ENCODE data around the gene LAX1.

LAX1 gene

DNA sequence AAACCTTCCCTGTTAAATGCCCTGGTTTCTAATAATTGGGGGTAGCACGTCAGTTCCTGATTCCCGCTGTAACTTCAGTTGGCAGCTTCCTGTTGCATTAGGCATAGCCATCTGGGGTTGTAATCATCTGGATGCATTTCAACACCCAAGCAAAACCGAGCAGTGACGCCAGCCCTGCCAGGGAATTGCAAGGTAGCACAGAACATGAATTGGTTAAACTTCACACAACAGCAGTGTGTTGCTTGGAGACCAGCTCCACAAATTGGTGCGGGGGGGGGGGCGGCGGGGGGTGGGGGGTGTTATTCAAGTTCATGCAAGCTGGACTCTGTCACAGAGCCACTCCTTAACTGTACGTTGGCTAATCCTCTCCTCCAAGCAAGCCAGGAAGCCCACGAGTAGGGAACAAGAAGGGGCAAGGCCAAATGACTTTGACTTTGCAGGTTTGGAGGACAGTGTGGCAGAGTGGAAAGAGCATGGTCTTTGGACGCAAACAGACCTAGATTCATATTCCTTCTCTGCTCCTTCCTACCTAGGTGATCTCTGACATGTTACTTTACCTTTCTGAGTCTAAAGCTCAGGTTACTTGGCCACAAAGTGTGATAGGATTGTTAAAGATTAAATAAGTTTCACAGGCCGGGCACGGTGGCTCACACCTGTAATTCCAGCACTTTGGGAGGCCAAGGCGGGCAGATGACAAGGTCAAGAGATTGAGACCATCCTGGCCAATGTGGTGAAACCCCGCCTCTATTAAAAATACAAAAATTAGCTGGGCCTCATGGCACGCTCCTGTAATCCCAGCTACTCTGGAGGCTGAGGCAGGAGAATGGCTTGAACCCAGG, 4.7 kb downstream of the LAX1 start:
- no peak for DNase-seq

DNA sequence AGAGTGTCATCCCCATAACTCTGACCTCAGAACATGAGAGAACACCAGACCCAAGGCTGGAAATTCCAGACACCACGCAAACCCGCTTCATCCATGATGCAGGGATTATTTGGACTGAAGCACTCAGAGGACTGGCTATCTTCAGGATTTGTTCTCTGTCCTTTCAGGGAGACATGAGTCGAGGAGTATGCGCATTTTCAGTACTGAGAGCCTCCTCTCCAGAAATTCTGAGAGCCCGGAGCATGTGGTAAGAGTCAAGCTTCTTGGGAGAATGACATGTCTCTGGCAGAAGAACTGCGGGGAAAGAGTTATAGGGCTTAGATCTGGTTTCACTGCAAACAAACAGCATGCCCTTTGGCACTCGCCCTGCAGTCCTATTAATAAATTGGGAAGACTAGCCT, 6.9 kb downstream of the LAX1 start:
- no peak for DNase-seq

DNA sequence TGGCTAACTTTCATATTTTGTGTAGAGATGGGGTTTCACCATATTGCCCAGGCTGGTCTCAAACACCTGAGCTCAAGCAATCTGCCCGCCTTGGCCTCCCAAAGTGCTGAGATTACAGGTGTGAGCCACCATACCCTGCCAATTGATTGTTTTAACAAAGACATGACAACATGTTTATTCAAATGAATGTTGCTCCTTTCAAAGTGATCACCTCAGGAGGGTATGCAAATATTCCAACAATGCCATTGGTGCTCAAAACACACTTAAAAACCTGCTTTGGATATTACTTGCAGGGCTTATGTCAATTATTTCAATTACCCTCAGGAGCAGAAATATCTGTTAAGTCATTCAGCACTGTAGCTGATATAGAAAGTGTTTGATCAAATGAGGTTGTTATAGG, 7.9 kb downstream of the LAX1 start:
- no peak for DNase-seq

- DNase-seq: no peak
Measured at GRCh38 chr1:203776636-203777035, 11.7 kb downstream of the LAX1 start.

DNA sequence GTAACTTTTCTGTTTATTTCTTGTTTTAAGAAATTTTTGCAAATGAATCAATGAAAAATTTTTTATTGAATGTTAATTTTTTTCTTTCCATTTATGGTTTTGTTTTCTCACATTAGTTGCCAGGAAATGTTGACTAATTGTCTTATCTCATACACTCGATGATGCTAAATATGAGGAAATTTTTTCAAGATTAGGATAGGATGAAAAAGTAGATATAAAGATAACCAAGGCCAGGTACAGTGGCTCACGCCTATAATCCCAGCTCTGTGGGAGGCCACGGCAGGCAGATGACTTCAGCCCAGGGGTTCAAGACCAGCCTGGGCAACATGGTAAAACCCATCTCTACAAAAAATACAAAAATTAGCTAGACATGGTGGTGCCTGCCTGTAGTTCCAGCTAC, 12.6 kb downstream of the LAX1 start:
- no peak for DNase-seq

DNA sequence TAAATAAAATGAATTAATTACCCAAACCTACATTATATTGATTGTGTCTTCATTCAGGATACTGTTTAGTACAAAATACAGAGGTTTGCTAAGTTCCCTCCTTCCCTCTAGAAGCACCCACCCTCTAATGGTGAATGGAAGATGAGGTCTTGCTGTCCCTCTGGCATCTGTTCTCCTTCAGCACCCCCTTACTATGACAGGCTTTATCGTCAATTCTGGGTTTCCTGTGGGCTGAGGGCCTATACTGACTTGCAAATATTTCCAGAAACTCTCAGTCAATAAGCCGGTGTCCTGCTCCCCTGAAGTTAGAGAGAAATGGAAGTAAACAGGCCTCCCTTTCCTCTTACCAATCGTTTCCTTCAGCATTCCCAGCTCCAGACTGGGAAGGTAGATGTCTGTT, 13.2 kb downstream of the LAX1 start:
- no peak for DNase-seq

DNA sequence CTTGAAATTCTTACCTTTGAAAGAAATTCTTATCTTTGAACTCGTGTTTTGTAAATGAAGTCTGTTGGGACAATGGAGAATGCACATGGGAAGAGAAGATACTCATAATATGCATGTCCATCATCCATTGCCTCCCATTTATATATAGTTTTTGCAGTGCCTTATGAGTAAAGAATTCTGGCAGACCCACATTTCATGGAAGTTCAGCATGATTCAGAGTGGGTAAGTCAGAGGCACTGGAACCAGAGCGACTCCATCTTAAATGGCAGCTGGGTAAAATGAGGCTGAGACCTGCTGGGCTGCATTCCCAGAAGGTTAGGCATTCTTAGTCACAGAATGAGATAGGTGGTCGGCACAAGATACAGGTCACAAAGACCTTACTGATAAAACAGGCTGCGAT, 13.8 kb downstream of the LAX1 start:
- no peak for DNase-seq

- no peak for DNase-seq
Measured at GRCh38 chr1:203781962-203782361, 17.0 kb downstream of the LAX1 start.

GRCh38 chr1:203789966-203790365, 25.0 kb downstream of the LAX1 start:
- no peak for DNase-seq

DNA sequence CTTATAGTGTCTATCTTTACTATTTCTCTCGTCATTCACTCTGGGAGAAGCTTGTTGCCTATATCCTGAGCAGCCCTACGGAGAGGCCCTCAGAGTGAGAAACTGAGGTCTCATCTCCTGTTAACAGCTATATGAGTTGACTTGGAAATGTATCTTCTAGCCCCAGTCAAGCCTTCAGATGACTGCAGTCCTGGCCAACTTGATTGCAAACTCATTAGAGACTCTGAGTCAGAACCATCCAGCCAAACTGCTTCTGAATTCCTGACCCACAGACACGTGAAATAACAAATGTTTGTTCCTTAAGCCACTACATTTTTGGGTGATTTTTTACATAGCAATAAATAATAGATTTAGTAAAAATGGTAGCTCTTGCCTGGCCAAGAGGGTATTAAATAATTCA, 26.5 kb downstream of the LAX1 start:
- no peak for DNase-seq

DNA sequence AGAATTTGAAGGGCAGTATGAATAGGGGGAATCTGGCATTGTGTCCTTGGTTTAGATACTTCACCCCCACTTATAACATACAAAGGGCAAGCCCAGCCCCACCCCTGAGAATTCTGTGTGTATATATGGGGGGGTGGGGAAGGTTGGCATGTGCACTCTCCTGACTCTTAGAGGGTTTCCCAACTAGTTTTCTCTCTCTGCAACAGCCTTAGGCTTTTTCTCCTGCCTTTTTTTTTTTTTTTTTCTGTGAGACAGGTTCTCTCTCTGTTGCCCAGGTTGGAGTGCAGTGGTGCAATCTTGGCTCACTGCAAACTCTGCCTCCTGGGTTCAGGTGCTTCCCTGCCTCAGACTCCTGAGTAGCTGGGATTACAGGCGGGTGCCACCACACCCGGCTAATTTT, 27.5 kb downstream of the LAX1 start:
- no peak for DNase-seq

- peak in 1 of 2 experiments; percentile 3 for DNase-seq
Measured at GRCh38 chr1:203793561-203793960, 28.6 kb downstream of the LAX1 start.

- peak in 1 of 2 experiments; percentile 7 for DNase-seq
Measured at GRCh38 chr1:203794764-203795440, 29.9 kb downstream of the LAX1 start.

GRCh38 chr1:203795441-203796235, 30.7 kb downstream of the LAX1 start, which contains the start of the genes ZBED6 and ZC3H11A:
ZBED6 (plus strand) TSS chr1:203795623; CDS start chr1:203797523, 1,900 bp downstream.
ZC3H11A (plus strand) TSS chr1:203795623; CDS start chr1:203817071, 21,448 bp downstream.
- DNase-seq: peak; percentile 97

GRCh38 chr1:203796236-203796605, 31.2 kb downstream of the LAX1 start:
- DNase-seq: peak; percentile 64

DNA sequence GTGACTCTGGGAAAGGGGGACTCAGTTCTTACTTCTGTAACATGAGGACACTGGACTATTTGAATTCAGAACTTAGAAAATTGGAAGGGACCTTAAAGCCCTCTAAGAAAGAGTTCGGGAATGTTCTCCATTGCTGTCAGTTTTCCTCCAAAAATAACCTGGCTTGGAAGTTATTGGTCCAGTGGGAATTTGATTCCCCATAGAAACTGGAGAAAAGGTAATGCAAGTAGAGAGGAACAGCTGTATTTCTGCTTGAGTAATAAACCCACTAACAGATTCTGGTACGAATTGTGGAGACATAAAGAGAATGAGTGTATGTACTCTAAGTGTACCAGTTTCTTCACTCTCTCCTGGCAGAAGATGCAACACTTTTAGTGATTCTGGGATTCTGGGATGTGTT, 32.2 kb downstream of the LAX1 start:
- DNase-seq: no peak

GRCh38 chr1:203797948-203798655, 33.1 kb downstream of the LAX1 start:
- no peak for DNase-seq

- DNase-seq: no peak
Measured at GRCh38 chr1:203799157-203799556, 34.2 kb downstream of the LAX1 start.

DNA sequence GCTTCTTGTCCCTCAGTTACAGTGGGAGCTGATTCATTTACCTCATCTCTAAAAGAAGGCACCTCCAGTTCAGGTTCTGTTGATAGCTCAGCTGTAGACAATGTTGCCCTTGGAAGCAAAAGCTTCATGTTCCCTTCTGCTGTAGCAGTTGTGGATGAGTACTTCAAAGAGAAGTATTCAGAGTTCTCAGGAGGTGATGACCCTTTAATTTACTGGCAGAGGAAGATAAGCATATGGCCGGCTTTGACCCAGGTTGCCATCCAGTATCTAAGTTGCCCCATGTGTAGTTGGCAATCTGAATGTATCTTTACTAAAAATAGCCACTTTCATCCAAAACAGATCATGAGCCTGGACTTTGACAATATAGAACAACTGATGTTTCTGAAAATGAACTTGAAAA, 35.0 kb downstream of the LAX1 start:
- DNase-seq: no peak

DNA sequence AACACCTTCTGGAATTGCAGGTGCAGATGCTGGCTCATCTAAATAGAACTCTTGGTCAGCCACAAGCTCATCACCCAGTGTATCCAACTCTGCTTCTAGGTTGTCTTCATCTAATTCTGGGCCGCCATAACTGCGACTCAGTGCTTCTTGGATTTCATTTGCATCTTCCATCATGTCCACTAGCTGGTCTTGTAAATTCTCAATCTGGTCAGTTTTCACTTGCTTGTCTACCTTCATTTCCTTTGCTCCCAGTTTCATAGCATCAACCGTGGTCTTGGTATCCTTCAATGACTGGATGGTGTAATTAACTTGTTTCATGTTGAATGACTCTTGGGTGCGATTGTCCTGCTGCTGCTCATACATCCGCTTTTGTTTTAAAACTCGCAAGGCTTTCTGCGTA, 40.7 kb downstream of the LAX1 start:
- no peak for DNase-seq

DNA sequence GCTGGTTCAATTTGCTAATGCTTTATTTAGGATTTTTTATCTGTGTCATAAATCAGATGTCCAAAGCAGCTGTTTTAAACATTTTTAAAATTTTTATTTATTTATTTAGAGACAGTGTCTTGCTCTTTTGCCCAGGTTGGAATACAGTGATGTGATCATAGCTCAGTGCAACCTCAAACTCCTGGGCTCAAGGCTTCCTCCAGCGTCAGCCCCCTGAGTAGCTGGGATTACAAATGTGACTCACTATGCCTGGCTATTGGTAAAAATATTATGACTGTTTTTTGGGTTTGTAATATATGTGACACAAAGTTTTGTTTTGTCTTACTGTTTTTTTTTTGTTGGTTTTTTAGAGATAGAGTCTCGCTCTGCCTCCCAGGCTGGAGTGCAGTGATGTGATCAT, 42.2 kb downstream of the LAX1 start:
- no peak for DNase-seq

DNA sequence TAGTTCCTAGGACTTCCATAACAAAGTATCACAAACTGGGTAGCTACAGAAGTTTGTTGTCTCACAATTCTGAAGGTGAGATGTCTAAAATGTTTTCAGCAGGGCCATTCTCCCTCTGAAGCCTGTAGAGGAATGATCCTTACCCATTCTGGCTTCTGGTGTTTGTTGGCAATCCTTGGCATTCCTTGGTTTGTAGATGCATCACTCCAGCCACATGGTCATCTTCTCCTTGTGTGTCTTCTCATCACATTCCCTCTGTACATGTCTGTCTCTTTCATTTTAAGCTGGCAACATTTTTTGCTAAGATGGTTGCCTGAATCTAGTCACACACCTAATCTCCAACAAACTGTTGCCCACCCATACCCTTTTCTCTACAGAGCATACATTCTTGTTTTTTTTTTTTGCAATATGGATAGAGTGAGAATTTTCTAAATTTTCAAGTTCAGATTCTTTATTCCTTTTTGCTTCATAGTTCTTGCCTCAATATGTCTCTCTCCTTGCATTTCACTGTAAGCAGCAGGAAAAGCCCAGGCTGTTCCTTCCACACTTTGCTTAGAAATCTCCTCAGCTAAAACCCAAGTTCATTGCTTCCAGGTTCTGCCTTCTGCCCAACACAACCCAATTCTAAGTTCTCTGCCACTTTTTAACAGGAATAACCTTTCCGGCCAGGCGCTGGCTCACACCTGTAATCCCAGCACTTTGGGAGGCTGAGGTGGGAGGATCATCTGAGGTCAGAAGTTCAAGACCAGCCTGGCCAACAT, 48.8 kb downstream of the LAX1 start:
- DNase-seq: no peak
